ENCODE results near the gene NUDT8.

- no peak for TF ChIP-seq CTCF (IDR thresholded peaks at IDR 0.05; ENCODE audit: low read length)
- no peak for TF ChIP-seq EZH2 (IDR thresholded peaks at IDR 0.05; ENCODE audit: borderline replicate concordance, low read length)
Measured at GRCh38 chr11:67588136-67588503, 41.6 kb downstream of the NUDT8 start.
